GM12865 (cell line): ENCODE data around the gene ZNF226.
"Not testable (repeated sequence)": the region's sequence is repeated elsewhere in the genome, so short reads cannot be mapped to it uniquely, and the experiment has no call there.

Experiments used
- DNase-seq: peaks from one replicate; pipeline ENCODE4 v3.0.0; 2010; ENCODE audit warnings: low read depth
- H3K4me3 ChIP-seq: 2 replicates; pipeline ENCODE4 v1.5.1; 2011; ENCODE audit warnings: mild to moderate bottlenecking, low read depth, low read length, control low read depth
- CTCF ChIP-seq: IDR thresholded peaks from 2 replicates; pipeline ENCODE4 v1.5.1; 2011; ENCODE audit warnings: low read length, control low read depth, low read depth, inconsistent platforms; ENCODE audit not compliant: insufficient read depth; ENCODE audit errors: missing control alignments

The ZNF226 gene

DNA sequence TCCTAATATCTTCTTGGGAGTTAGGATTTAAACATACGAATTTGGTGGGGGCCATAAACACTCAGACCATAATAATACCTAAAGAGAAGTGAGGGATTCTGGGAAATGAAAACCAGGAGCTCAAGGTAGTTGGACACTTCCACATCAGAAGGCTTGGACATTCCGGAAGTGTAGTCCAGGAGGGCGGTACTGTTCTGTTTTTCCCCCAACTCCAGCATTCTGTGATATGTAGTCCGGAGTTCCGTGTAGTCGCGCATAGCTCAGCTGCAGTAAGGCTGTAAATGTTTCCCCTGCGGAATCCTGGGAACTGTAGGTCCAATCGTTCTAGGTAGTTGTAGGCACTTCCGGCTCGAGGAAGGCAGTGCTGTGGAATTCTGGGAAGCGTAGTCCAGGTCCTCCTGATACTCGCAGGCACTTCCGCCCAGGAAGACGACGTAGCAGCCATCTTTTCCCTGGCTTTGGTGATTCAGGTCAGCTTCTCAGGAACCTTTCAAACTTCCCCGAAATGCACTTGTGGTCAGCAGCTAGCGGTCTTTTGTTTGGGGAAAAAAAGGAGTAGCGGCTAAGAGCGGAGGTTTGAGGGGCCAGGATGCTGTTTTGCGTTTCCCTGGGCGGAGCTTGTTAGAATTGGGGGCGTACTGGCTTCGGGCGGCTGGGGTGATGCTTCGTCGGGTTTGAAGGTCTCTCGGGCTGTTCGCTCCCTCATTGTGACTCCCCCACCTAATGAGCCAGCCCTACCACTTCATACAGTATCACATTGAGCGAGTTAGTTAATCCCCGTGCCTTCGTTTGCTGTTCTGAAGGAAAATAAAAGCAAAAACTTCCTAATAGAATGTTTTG, at the start of gene ZNF226:
ZNF226 (plus strand) TSS at position 428 of the 840 bp plus-strand sequence. CDS start 4,981 bp downstream, outside the sequence.
- no peak for TF ChIP-seq CTCF
- peak; percentile 97 for DNase-seq
- peak within 1 kb of the TSS; percentile 61 for H3K4me3 ChIP-seq

- H3K4me3 ChIP-seq, DNase-seq: not testable (repeated sequence)
These were observed 43.7 kb upstream of the ZNF226 start for GRCh38 chr19:44121162-44121561.

DNA sequence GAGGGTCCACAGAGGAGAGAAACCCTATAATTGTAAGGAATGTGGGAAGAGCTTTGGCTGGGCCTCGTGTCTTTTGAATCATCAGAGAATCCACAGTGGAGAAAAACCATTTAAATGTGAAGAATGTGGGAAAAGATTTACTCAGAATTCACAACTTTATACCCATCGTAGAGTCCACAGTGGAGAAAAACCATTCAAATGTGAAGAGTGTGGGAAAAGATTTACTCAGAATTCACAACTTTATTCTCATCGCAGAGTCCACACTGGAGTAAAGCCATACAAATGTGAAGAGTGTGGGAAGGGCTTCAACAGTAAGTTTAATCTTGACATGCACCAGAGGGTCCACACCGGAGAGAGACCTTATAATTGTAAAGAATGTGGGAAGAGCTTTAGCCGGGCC, 32.9 kb upstream of the ZNF226 start:
- DNase-seq = no peak
- H3K4me3 ChIP-seq = no peak overlapping the region
- TF ChIP-seq CTCF = no peak

DNA sequence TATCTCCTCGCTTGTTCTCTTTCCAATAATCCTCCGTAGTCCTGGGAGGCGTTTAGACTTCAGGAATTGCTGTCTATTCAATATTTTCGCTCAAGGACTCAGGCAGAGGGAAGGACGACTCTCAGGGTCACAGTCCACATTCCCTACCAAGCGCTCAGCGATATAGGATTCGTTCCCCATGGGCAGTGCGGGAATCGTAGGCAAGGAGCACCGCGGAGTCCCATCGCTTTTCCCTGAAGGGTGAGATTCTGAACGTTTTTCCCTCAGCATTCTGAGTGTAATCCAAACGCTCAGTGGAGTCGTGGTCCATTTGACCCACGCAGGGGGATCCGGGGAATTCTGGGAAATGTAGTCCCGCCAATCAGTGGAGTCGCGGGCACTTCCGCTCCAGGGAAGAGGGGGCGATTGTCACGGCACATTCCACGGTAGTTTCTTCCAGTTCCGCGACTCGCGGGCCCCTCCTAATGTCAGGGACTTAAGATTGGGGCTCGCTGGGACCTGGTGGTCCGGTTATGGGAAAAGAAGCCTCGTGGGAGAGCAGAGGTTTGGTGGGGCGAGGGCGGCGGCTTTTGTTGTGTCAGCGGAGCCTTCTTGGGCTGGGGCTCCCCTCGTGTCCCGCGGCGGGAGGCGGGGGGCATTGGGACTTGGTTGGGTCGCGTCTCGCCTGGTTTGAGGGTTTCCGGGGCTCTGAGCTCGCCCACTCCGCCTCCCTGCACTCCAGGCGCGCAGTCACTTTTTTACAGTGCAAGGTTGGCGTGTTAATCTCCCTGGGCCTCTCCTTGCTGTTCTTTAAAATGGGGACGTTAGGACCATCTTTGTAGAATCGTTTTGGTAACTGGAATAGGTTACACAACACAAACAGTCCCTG, 23.5 kb upstream of the ZNF226 start, which contains the start of gene ZNF234:
ZNF234 (plus strand) TSS at position 364 of the 868 bp plus-strand sequence. CDS start 3,079 bp downstream, outside the sequence.
- H3K4me3 ChIP-seq = peak within 1 kb of the TSS; percentile 82
- DNase-seq = peak; percentile 81
- TF ChIP-seq CTCF = no peak

DNA sequence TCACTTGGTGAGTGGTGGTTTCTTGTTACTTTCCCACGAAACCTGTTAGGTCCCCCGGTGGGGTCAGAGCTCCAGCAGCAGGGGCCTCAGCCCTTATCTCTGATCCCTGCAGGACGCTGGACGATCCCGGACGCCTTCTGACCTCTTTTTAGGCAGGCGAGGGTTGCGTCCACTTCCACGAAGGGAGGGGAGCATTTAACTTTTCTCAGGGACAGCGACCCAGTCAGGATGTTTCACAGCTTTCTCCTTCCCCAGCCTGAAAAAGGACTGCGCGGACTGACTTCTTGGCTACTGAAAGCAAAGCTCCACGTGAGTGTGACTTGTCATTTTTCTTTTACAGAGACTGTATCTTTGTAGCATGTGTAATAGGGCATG, 22.9 kb upstream of the ZNF226 start:
- peak; percentile 8 for DNase-seq
- TF ChIP-seq CTCF = no peak
- peak overlapping the region; percentile 82 for H3K4me3 ChIP-seq

GRCh38 chr19:44149776-44150175, 15.1 kb upstream of the ZNF226 start:
- DNase-seq = no peak
- no peak for TF ChIP-seq CTCF
- no peak overlapping the region for H3K4me3 ChIP-seq

DNA sequence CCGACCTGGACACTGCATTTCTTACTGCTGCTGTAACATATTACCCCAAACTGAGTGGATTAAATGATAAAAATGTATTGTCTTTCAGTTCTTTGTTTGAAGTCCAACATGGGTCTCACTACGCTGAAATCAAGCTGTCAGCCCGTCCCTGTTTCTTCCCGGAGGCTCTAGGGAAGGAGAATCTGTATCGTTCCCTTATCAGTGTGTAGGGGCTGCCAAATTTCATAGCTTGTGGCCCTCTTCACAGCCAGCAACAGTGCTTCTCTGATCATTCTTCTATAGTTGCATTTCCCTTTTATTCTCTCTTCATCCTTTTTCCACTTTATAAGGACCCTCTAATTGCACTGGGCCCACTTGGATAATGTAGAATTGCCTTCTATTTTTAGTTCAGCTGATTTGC, 13.4 kb upstream of the ZNF226 start:
- no peak for DNase-seq
- TF ChIP-seq CTCF = no peak
- H3K4me3 ChIP-seq = no peak overlapping the region
